ENCODE measurements around the gene FRYL. TPM values are rescaled to one million over a fixed set of nuclear protein-coding genes. Genes with fewer than 3 reads are reported as not detected.

Gene FRYL
- total RNA-seq, 4 donors from 2014 or later = 14.5 to 43.7 (median 20.1) TPM

DNA sequence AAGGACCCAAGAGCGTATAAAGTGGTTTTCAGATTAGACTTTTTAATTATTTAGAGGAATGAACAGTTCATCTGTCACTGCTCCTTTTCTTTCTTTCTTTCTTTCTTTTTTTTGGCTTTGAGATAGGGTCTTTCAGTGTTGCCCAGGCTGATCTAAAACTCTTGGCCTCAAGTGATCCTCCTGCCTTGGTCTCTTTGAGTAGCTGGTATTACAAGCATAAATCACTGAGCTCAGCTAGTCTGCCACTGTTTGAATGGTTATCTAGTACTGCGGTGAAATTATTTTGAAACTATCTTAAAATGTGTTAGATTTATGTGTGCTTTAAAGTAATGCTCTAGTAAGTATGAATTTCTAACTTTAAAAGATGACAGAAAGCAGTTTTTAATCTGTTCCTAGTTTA is 6.5 kb upstream of the FRYL start:
- in situ Hi-C loops (cut with MboI; ENCODE audit: low sequenced_read_pairs in 4 of 4) = loop anchor here in 2 of 4 donors (25.0 kb wide), 1 partner anchor 449 kb away; the partner anchor contains the start of gene SLAIN2 (in 2 of the 2)
- intact Hi-C loops (cut with DNase I; ENCODE audit: low total_unique reads) = no loop called here
- DNase-seq (no peak), ATAC-seq (no peak)
- H3K27ac ChIP-seq = no peak overlapping the region
- H3K9me3 ChIP-seq = no peaks in the 10 kb centered on the region
- no peaks in the 10 kb centered on the region for H3K27me3 ChIP-seq
- no peak for TF ChIP-seq CTCF (IDR thresholded peaks at IDR 0.05 in 4 of 5, conservative IDR thresholded peaks at IDR 0.05 in 1 of 5)
- no peak for TF ChIP-seq POLR2A (IDR thresholded peaks at IDR 0.05)
- no peaks in the 10 kb centered on the region for H3K36me3 ChIP-seq
- no peaks in the 10 kb centered on the region for H3K4me1 ChIP-seq
- H3K4me3 ChIP-seq = no peak overlapping the region

DNA sequence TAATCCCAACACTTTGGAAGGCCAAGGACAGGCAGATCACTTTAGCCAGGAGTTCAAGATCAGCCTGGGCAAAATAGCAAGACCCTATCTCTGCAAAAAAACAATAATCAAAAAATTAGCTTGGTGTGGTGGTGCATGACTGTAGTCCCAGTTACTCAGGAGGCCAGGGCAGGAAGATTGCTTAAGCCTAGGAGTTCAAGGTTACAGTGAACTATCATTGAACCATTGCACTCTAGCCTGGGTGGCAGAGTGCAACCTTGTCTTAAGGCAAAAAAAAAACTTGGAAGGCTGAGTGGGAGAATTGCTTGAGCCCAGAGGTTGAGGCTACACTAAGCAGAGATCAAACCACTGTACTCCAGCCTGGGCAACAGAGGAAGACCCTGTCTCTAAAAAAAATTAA is 5.2 kb upstream of the FRYL start:
- ATAC-seq (no peak), DNase-seq (no peak)
- H3K27ac ChIP-seq = no peak overlapping the region
- in situ Hi-C loops (cut with MboI; ENCODE audit: low sequenced_read_pairs in 4 of 4) (loop anchor here in 2 of 4 donors (25.0 kb wide), 1 partner anchor 448 kb away; the partner anchor contains the start of gene SLAIN2 (in 2 of the 2)), intact Hi-C loops (cut with DNase I; ENCODE audit: low total_unique reads) (no loop called here)
- H3K4me3 ChIP-seq = no peak overlapping the region
- no peaks in the 10 kb centered on the region for H3K9me3 ChIP-seq
- no peaks in the 10 kb centered on the region for H3K36me3 ChIP-seq
- H3K4me1 ChIP-seq = peaks cover 4 to 6% of the 10 kb centered on the region in 2 donors
- TF ChIP-seq CTCF (IDR thresholded peaks at IDR 0.05 in 4 of 5, conservative IDR thresholded peaks at IDR 0.05 in 1 of 5) (no peak), POLR2A (IDR thresholded peaks at IDR 0.05) (no peak)
- H3K27me3 ChIP-seq = no peaks in the 10 kb centered on the region

DNA sequence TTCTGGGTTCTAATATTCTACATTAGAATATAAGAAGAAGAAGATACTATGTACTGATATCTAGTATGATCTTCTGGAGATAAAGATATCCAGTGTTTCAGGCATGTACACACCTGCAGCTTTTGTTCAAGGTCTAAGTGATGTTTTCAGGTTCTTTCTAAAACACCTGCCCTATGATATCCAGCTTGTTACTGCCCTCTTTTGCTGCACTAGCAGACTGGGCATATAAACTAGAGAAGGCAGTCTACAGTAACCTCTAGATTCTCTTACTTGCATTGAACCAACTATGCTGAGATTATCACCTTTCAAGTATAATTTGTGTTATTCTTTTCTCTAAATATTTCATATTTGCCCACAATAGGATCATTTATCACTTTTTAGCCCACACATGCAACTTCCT is 1.9 kb upstream of the FRYL start:
- H3K36me3 ChIP-seq = no peaks in the 10 kb centered on the region
- peaks cover 21 to 22% of the 10 kb centered on the region in 2 donors for H3K4me1 ChIP-seq
- intact Hi-C loops (cut with DNase I; ENCODE audit: low total_unique reads) (loop anchor here (5.0 kb wide), 1 partner anchor 85 kb away; no protein-coding TSS in a partner anchor), in situ Hi-C loops (cut with MboI; ENCODE audit: low sequenced_read_pairs in 4 of 4) (loop anchor here in 3 of 4 donors (5.0 to 25.0 kb wide), 2 partner anchors 50 to 445 kb away; partner anchors contain the start of genes SLAIN2 (in 2 of the 3) and OCIAD1 (in 1 of the 3))
- no peak for ATAC-seq
- no peak overlapping the region for H3K27ac ChIP-seq
- no peaks in the 10 kb centered on the region for H3K9me3 ChIP-seq
- no peaks in the 10 kb centered on the region for H3K27me3 ChIP-seq
- TF ChIP-seq POLR2A (IDR thresholded peaks at IDR 0.05) = no peak
- no peak for TF ChIP-seq CTCF (IDR thresholded peaks at IDR 0.05 in 4 of 5, conservative IDR thresholded peaks at IDR 0.05 in 1 of 5)
- H3K4me3 ChIP-seq = no peak overlapping the region
- DNase-seq = no peak

GRCh38 chr4:48780865-48781214 is 761 bp upstream of the FRYL start:
- no peak for ATAC-seq
- intact Hi-C loops (cut with DNase I; ENCODE audit: low total_unique reads) = loop anchor here (1.0 to 5.0 kb wide), 3 partner anchors 50 to 440 kb away; partner anchors contain the start of genes OCIAD1 and SLAIN2

More at GRCh38 chr4:48780865-48781214, 761 bp upstream of the FRYL start:
- H3K9me3 ChIP-seq = no peaks in the 10 kb centered on the region
- H3K27me3 ChIP-seq = no peaks in the 10 kb centered on the region
- peaks cover 32 to 33% of the 10 kb centered on the region in 2 donors for H3K4me1 ChIP-seq
- H3K27ac ChIP-seq = peak overlapping the region; percentile 89 to 97 (median 91)
- in situ Hi-C loops (cut with MboI; ENCODE audit: low sequenced_read_pairs in 4 of 4) = loop anchor here in 3 of 4 donors (5.0 to 25.0 kb wide), 2 partner anchors 51 to 444 kb away; partner anchors contain the start of genes SLAIN2 (in 2 of the 3) and OCIAD1 (in 1 of the 3)
- TF ChIP-seq CTCF (IDR thresholded peaks at IDR 0.05 in 4 of 5, conservative IDR thresholded peaks at IDR 0.05 in 1 of 5) (no peak), POLR2A (IDR thresholded peaks at IDR 0.05) (no peak)
- H3K36me3 ChIP-seq = no peaks in the 10 kb centered on the region
- peak overlapping the region; percentile 68 to 93 (median 82) for H3K4me3 ChIP-seq
- DNase-seq = peak in 1 of 2 donors; percentile 14
